Mesenchymal stem cell (in vitro differentiated cells and primary cell): ENCODE data around the gene ATP9B.

Source experiments
- DNase-seq: peaks from one replicate; pipeline ENCODE4 v3.0.0-alpha.2; 2013
- H2AFZ ChIP-seq: one replicate; pipeline ENCODE4 v1.6.1; 2013; ENCODE audit warnings: low read depth, mild to moderate bottlenecking, control low read depth, inconsistent platforms, low read length, moderate library complexity
- H2AK5ac ChIP-seq: 2 replicates; pipeline ENCODE4 v1.6.1; 2013; ENCODE audit warnings: low read length, moderate library complexity, mild to moderate bottlenecking, inconsistent platforms; ENCODE audit not compliant: severe bottlenecking
- H2BK120ac ChIP-seq: one replicate; pipeline ENCODE4 v1.6.1; 2013; ENCODE audit warnings: low read depth, mild to moderate bottlenecking, inconsistent platforms, low read length, moderate library complexity
- H2BK12ac ChIP-seq, 2 experiments: one replicate each; pipeline ENCODE4 v1.6.1; 2013; ENCODE audit warnings: inconsistent platforms in 2 of 2, low read length in 2 of 2, mild to moderate bottlenecking in 2 of 2, moderate library complexity in 2 of 2, control low read depth in 1 of 2
- H2BK15ac ChIP-seq: one replicate; pipeline ENCODE4 v1.6.1; 2013; ENCODE audit warnings: mild to moderate bottlenecking, low read depth, inconsistent platforms; ENCODE audit not compliant: poor library complexity, severe bottlenecking
- H2BK5ac ChIP-seq: 2 replicates; pipeline ENCODE4 v1.6.1; 2013; ENCODE audit warnings: low read depth, mild to moderate bottlenecking, low read length, control low read depth, inconsistent platforms; ENCODE audit not compliant: poor library complexity, severe bottlenecking
- H3K14ac ChIP-seq, 2 experiments: one replicate each; pipeline ENCODE4 v1.6.1; 2013; ENCODE audit warnings: inconsistent platforms in 2 of 2, low read length in 2 of 2, control low read depth in 1 of 2, mild to moderate bottlenecking in 1 of 2, moderate library complexity in 1 of 2
- H3K18ac ChIP-seq, 2 experiments: one replicate each; pipeline ENCODE4 v1.6.1; 2013; ENCODE audit warnings: inconsistent platforms in 2 of 2, low read length in 2 of 2, control low read depth in 1 of 2, low read depth in 1 of 2, mild to moderate bottlenecking in 1 of 2
- H3K23ac ChIP-seq, 2 experiments: one replicate each; pipeline ENCODE4 v1.6.1; 2013; ENCODE audit warnings: inconsistent platforms in 2 of 2, low read length in 2 of 2, mild to moderate bottlenecking in 2 of 2, moderate library complexity in 2 of 2, control low read depth in 1 of 2
- H3K27ac ChIP-seq: 2 replicates; pipeline ENCODE4 v1.5.1; 2013; ENCODE audit warnings: mild to moderate bottlenecking, moderate library complexity, low read length, control low read depth, inconsistent platforms; ENCODE audit not compliant: poor library complexity, severe bottlenecking
- H3K27me3 ChIP-seq, 2 experiments: 2 replicates each; pipeline versions ENCODE4 v1.6.1 to v1.7.0; 2013; ENCODE audit warnings: low read length in 2 of 2, mild to moderate bottlenecking in 2 of 2, moderate library complexity in 2 of 2, control low read depth in 1 of 2, inconsistent platforms in 1 of 2; ENCODE audit not compliant: control insufficient read depth in 1 of 2, insufficient read depth in 1 of 2
- H3K36me3 ChIP-seq, 2 experiments: 2 replicates each; pipeline versions ENCODE4 v1.6.1 to v1.7.0; 2013; ENCODE audit warnings: low read length in 2 of 2, control low read depth in 1 of 2, inconsistent platforms in 1 of 2, low read depth in 1 of 2, mild to moderate bottlenecking in 1 of 2; ENCODE audit not compliant: insufficient read depth in 2 of 2, control insufficient read depth in 1 of 2
- H3K4ac ChIP-seq, 2 experiments: one replicate each; pipeline ENCODE4 v1.6.1; 2013; ENCODE audit warnings: inconsistent platforms in 2 of 2, low read length in 2 of 2, mild to moderate bottlenecking in 2 of 2, moderate library complexity in 2 of 2, control low read depth in 1 of 2, low read depth in 1 of 2
- H3K4me1 ChIP-seq: 2 replicates; pipeline ENCODE4 v1.6.1; 2013; ENCODE audit warnings: low read depth, low read length, control low read depth; ENCODE audit not compliant: control insufficient read depth, insufficient read depth
- H3K4me2 ChIP-seq: 2 replicates; pipeline ENCODE4 v1.6.1; 2013; ENCODE audit warnings: low read length, mild to moderate bottlenecking, inconsistent platforms; ENCODE audit not compliant: poor library complexity, severe bottlenecking
- H3K4me3 ChIP-seq, 2 experiments: 2 replicates each; pipeline versions ENCODE4 v1.5.1 to v1.7.0; 2013; ENCODE audit warnings: low read length in 2 of 2, mild to moderate bottlenecking in 2 of 2, control low read depth in 1 of 2, low read depth in 1 of 2; ENCODE audit not compliant: insufficient read depth in 1 of 2
- H3K79me1 ChIP-seq: replicated peaks from 2 replicates; pipeline ENCODE4 v1.6.1; 2013; ENCODE audit warnings: mild to moderate bottlenecking, control low read depth, low read length, inconsistent platforms; ENCODE audit not compliant: poor library complexity, severe bottlenecking
- H3K9ac ChIP-seq: 2 replicates; pipeline ENCODE4 v1.7.0; 2013; ENCODE audit warnings: mild to moderate bottlenecking, low read length, moderate library complexity
- H3K9me3 ChIP-seq: 2 replicates; pipeline ENCODE4 v1.7.0; 2013; ENCODE audit warnings: mild to moderate bottlenecking, low read length; ENCODE audit not compliant: control insufficient read depth
- H4K8ac ChIP-seq: one replicate; pipeline ENCODE4 v1.6.1; 2013; ENCODE audit warnings: inconsistent platforms, mild to moderate bottlenecking, low read length, moderate library complexity
- H4K91ac ChIP-seq: one replicate; pipeline ENCODE4 v1.6.1; 2013; ENCODE audit warnings: mild to moderate bottlenecking, low read length, inconsistent platforms
- WGBS: methylation state at CpG from one replicate; pipeline ENCODE4 v1.1.7; 2013; ENCODE audit warnings: mixed read lengths; 5-methylcytosine and 5-hydroxymethylcytosine counted together

Gene ATP9B

GRCh38 chr18:79343567-79344207 is 274.5 kb downstream of the ATP9B start:
- Histone ChIP-seq H4K8ac (no peak overlapping the region), H2BK120ac (no peak overlapping the region), H3K4me2 (peak overlapping the region; percentile 2), H3K79me1 (peaks cover 2% of the 10 kb centered on the region), H2AFZ (no peak overlapping the region), H2BK5ac (no peak overlapping the region), H4K91ac (no peak overlapping the region), H3K9me3 (peaks cover 6% of the 10 kb centered on the region), H3K9ac (no peak overlapping the region), H3K27ac (no peak overlapping the region), H2AK5ac (no peak overlapping the region), H3K4ac (no peak overlapping the region), H3K14ac (no peak overlapping the region), H3K18ac (no peak overlapping the region), H3K4me1 (peaks cover 15% of the 10 kb centered on the region), H3K23ac (no peak overlapping the region), H2BK15ac (no peak overlapping the region), H2BK12ac (no peak overlapping the region), H3K36me3 (peaks cover 37 to 65% of the 10 kb centered on the region in 2 experiments), H3K27me3 (no peaks in the 10 kb centered on the region), H3K4me3 (no peak overlapping the region)
- DNase-seq, result no peak
- WGBS, result 98% methylated on average over 15 of the region's 17 CpGs

GRCh38 chr18:79344208-79344581 is 275.0 kb downstream of the ATP9B start:
- H2BK120ac ChIP-seq, result no peak overlapping the region
- H3K23ac ChIP-seq, result no peak overlapping the region
- H3K4me1 ChIP-seq, result peaks cover 15% of the 10 kb centered on the region
- H4K8ac ChIP-seq, result no peak overlapping the region
- H2BK5ac ChIP-seq, result no peak overlapping the region
- H3K27me3 ChIP-seq, result no peaks in the 10 kb centered on the region
- peaks cover 39 to 64% of the 10 kb centered on the region in 2 experiments for H3K36me3 ChIP-seq
- H4K91ac ChIP-seq, result no peak overlapping the region
- no peak for DNase-seq
- no peak overlapping the region for H3K4me2 ChIP-seq
- H3K27ac ChIP-seq, result no peak overlapping the region
- H3K14ac ChIP-seq, result no peak overlapping the region
- WGBS, result 95% methylated on average over 2 of the region's 2 CpGs
- no peak overlapping the region for H3K18ac ChIP-seq
- H2AK5ac ChIP-seq, result peak overlapping the region; percentile 33
- no peak overlapping the region for H3K4me3 ChIP-seq
- no peak overlapping the region for H2AFZ ChIP-seq
- no peak overlapping the region for H2BK15ac ChIP-seq
- H2BK12ac ChIP-seq, result no peak overlapping the region
- H3K9me3 ChIP-seq, result peaks cover 1% of the 10 kb centered on the region
- H3K4ac ChIP-seq, result no peak overlapping the region
- H3K9ac ChIP-seq, result no peak overlapping the region
- H3K79me1 ChIP-seq, result peaks cover 2% of the 10 kb centered on the region

DNA sequence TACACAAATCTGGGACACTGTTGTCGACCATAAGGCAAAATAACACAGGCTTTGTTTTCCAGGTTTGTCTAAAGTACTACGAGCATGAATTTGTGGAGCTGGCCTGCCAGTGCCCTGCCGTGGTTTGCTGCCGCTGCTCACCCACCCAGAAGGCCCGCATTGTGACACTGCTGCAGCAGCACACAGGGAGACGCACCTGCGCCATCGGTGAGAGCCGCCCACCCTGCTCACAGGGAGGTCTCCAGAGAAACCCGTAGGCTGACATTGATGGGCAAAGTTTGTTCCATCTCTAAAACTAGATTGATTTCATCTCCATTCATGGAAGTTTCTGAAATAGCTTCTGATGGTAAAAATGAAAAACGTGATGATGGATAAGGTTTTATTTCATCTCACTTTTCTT is 276.2 kb downstream of the ATP9B start:
- no peak overlapping the region for H4K91ac ChIP-seq
- H3K14ac ChIP-seq, result no peak overlapping the region
- no peak overlapping the region for H3K4ac ChIP-seq
- no peaks in the 10 kb centered on the region for H3K27me3 ChIP-seq
- no peak overlapping the region for H3K4me3 ChIP-seq
- H3K9ac ChIP-seq, result no peak overlapping the region
- no peak overlapping the region for H3K18ac ChIP-seq
- no peak overlapping the region for H3K27ac ChIP-seq
- H3K36me3 ChIP-seq, result peaks cover 50 to 69% of the 10 kb centered on the region in 2 experiments
- H3K4me1 ChIP-seq, result peaks cover 15% of the 10 kb centered on the region
- no peak overlapping the region for H4K8ac ChIP-seq
- no peak overlapping the region for H2AFZ ChIP-seq
- H3K79me1 ChIP-seq, result peaks cover 2% of the 10 kb centered on the region
- H3K23ac ChIP-seq, result no peak overlapping the region
- H2BK120ac ChIP-seq, result no peak overlapping the region
- H2BK15ac ChIP-seq, result no peak overlapping the region
- no peaks in the 10 kb centered on the region for H3K9me3 ChIP-seq
- 96% methylated on average over 11 of the region's 11 CpGs for WGBS
- H2BK12ac ChIP-seq, result no peak overlapping the region
- no peak overlapping the region for H2BK5ac ChIP-seq
- no peak for DNase-seq
- H3K4me2 ChIP-seq, result no peak overlapping the region
- no peak overlapping the region for H2AK5ac ChIP-seq

DNA sequence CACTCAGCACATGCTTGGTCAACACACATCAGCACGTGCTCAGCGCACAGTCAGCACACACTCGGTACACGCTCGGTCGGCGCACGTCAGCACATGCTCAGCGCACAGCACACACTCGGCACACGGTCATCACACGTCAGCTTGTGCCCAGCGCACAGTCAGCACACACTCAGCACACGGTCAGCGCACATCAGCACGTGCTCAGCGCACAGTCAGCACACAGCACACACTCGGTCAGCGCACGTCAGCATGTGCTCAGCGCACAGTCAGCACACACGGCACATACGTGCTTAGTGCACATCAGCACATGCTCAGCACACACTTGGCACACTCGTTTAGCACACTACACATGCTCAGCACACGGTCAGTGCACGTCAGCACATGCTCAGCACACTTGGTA is 276.8 kb downstream of the ATP9B start:
- H3K4me1 ChIP-seq, result peaks cover 15% of the 10 kb centered on the region
- H3K18ac ChIP-seq, result no peak overlapping the region
- H3K4ac ChIP-seq, result peak overlapping the region in 1 of 2 experiments; percentile 41
- no peak overlapping the region for H2AFZ ChIP-seq
- no peak overlapping the region for H2BK15ac ChIP-seq
- H4K91ac ChIP-seq, result peak overlapping the region; percentile 79
- no peak for DNase-seq
- peaks cover 50 to 66% of the 10 kb centered on the region in 2 experiments for H3K36me3 ChIP-seq
- H2BK12ac ChIP-seq, result no peak overlapping the region
- no peak overlapping the region for H3K4me2 ChIP-seq
- no peaks in the 10 kb centered on the region for H3K27me3 ChIP-seq
- no peak overlapping the region for H3K23ac ChIP-seq
- no peak overlapping the region for H3K27ac ChIP-seq
- no peak overlapping the region for H2BK5ac ChIP-seq
- no peak overlapping the region for H2BK120ac ChIP-seq
- H3K4me3 ChIP-seq, result no peak overlapping the region
- H3K9me3 ChIP-seq, result no peaks in the 10 kb centered on the region
- WGBS, result 96% methylated on average over 26 of the region's 26 CpGs
- H2AK5ac ChIP-seq, result no peak overlapping the region
- H3K9ac ChIP-seq, result no peak overlapping the region
- no peak overlapping the region for H3K14ac ChIP-seq
- H4K8ac ChIP-seq, result no peak overlapping the region
- peaks cover 2% of the 10 kb centered on the region for H3K79me1 ChIP-seq
